ENCODE results near the gene NMT1.

DNA sequence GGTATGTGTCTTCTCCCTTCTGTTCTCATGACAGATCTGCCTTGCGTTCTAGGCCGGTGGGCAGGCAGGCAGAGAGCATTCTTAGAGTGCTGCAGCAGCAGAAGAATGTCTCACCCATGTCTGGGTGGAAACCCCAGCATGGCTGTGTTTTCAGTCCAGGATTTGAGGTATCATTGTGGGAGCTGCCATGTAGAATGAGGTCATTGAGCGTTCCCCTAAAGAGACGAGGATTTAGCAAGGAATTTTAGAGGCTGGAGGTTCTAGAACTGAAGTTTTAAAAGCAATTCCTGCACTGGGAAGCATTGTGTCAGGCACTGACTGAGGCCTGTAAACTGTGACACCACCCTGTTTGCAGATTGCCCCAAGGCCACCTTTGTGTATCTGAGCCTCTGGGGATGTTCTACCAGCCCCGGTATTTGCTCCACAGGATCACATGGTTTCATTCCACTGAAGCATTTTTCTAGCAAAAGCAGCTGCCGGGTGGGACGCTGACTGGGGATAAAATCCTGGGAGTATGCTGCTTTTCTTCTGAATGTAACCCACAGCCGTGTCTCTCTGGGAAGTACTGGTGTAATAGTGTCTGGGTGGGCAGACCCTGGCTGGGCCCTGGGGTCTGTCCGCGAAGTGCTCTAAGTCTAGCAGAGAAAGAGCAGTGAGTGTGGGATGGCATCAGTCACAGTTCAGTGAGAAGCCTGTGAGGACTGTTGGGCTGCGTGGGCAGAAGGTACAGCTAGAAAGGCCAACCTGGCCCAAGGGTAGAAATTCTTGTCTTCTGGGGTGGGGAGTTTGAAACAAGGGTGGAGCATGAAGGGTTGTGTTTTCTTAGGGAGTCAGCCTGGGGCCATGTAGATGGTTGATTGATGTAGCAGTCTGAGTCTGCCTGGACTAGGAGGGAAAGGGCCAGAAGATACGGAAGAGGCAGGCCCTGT, 41.0 kb downstream of the NMT1 start:
- TF ChIP-seq ZNF274 (IDR thresholded peaks at IDR 0.05; ENCODE audit: low read depth, low read length) (no peak), YY1 (IDR thresholded peaks at IDR 0.05; ENCODE audit: insufficient read depth, insufficient read length) (no peak)

Measured in NT2/D1 (cell line).